Testis (tissue), 3 donors: ENCODE results near the gene HNRNPA1L2. TPM values are rescaled to one million over a fixed set of nuclear protein-coding genes. Genes with fewer than 3 reads are reported as not detected.
A peak's percentile ranks its signal among the peaks of the same experiment; 100 is the strongest.
"Not testable (repeated sequence)": the region's sequence is repeated elsewhere in the genome, so short reads cannot be mapped to it uniquely, and the experiment has no call there.

Experiments
- DNase-seq: peaks from one replicate; pipeline ENCODE4 v3.0.0-alpha.2; 2019
- H3K27ac ChIP-seq, 2 donors: fragments of 200-600 bp; sonication (generic); one replicate each; pipeline ENCODE4 v1.5.1; 2019
- H3K27me3 ChIP-seq: fragments of 200-600 bp; sonication (generic); one replicate; pipeline ENCODE4 v1.5.1; 2019
- H3K36me3 ChIP-seq: fragments of 200-600 bp; sonication (generic); one replicate; pipeline ENCODE4 v1.5.1; 2017; ENCODE audit warnings: low read depth; ENCODE audit errors: missing control alignments
- H3K4me1 ChIP-seq: fragments of 200-600 bp; sonication (generic); one replicate; pipeline ENCODE4 v1.5.1; 2019
- H3K4me3 ChIP-seq, 2 donors: fragments of 200-600 bp; sonication (generic); one replicate each; pipeline ENCODE4 v1.5.1; 2017 to 2019
- H3K9me3 ChIP-seq: fragments of 200-600 bp; sonication (generic); one replicate; pipeline ENCODE4 v1.5.1; 2017
- CTCF ChIP-seq, 3 experiments: fragments of 450-650 bp in 2 of 3; fragments of 200-600 bp in 1 of 3; sonication (generic) in 1 of 3; IDR thresholded peaks; one replicate each; pipeline ENCODE4 v1.5.1; 2016 to 2019; ENCODE audit warnings: antibody characterized with exemption in 3 of 3, mild to moderate bottlenecking in 2 of 3, moderate library complexity in 1 of 3
- POLR2A ChIP-seq: fragments of 450-650 bp; IDR thresholded peaks from one replicate; pipeline ENCODE4 v1.6.1; 2017; ENCODE audit warnings: antibody characterized with exemption, mild to moderate bottlenecking, moderate library complexity
- WGBS, 2 donors: methylation state at CpG; one replicate each; pipeline ENCODE4 v1.1.5; 2018; 5-methylcytosine and 5-hydroxymethylcytosine counted together
- intact Hi-C: fragments of 100-400 bp; cut with DNase I; formaldehyde crosslinking; loops from one replicate; pipeline ENCODE4 v1.15.1; 2023; ENCODE audit warnings: low total_unique reads
- polyA plus RNA-seq: library from polyadenylated mRNA; stranded (reverse); fragments of 350-450 nt; fragmentation: Illumina TruSeq; extraction: RNeasy Lipid Tissue Mini Kit (QIAGEN cat#74804); gene quantifications from one replicate; pipeline ENCODE4 v1.2.3, GENCODE V29; 2014; ENCODE audit warnings: low read depth, low replicate concordance; ENCODE audit not compliant: insufficient read depth
- total RNA-seq, 2 donors: library from RNA; depleted of rRNA; stranded (reverse); fragments of >200 nt; gene quantifications; one replicate each; pipeline ENCODE4 v1.2.3, GENCODE V29; 2016

Gene HNRNPA1L2
- total and polyA plus RNA-seq, 3 donors from 2014 or later = 4.0 to 6.7 (median 5.6) TPM

GRCh38 chr13:52615134-52615801 lies 27.0 kb upstream of the HNRNPA1L2 start:
- Histone ChIP-seq H3K4me3 (no peak overlapping the region), H3K27ac (no peak overlapping the region), H3K9me3 (no peaks in the 10 kb centered on the region), H3K27me3 (no peaks in the 10 kb centered on the region), H3K36me3 (no peaks in the 10 kb centered on the region), H3K4me1 (peaks cover 3% of the 10 kb centered on the region)
- intact Hi-C loops = no loop called here
- 89 to 94% methylated on average over 4 of the region's 4 CpGs for WGBS, 2 donors
- TF ChIP-seq CTCF (IDR thresholded peaks at IDR 0.05) = no peak
- no peak for TF ChIP-seq POLR2A
- no peak for DNase-seq

- H3K4me1 ChIP-seq = peaks cover 3% of the 10 kb centered on the region
- H3K4me3 ChIP-seq = no peak overlapping the region
- no peaks in the 10 kb centered on the region for H3K36me3 ChIP-seq
- no peak for TF ChIP-seq POLR2A
- TF ChIP-seq CTCF (IDR thresholded peaks at IDR 0.05) = no peak
- 70 to 84% methylated on average over 5 of the region's 5 CpGs for WGBS, 2 donors
- H3K9me3 ChIP-seq = no peaks in the 10 kb centered on the region
- intact Hi-C loops = no loop called here
- no peak overlapping the region for H3K27ac ChIP-seq
- DNase-seq = no peak
- no peaks in the 10 kb centered on the region for H3K27me3 ChIP-seq
Observed at GRCh38 chr13:52615812-52616211, 26.4 kb upstream of the HNRNPA1L2 start.

GRCh38 chr13:52617070-52618060 lies 24.9 kb upstream of the HNRNPA1L2 start:
- no peak for TF ChIP-seq POLR2A
- TF ChIP-seq CTCF (IDR thresholded peaks at IDR 0.05) = no peak
- peak overlapping the region; percentile 55 to 81 for H3K4me3 ChIP-seq
- no peaks in the 10 kb centered on the region for H3K9me3 ChIP-seq
- 0 to 1% methylated on average over 46 to 51 of the region's 51 CpGs for WGBS, 2 donors
- intact Hi-C loops = no loop called here
- peaks cover 3% of the 10 kb centered on the region for H3K4me1 ChIP-seq
- H3K36me3 ChIP-seq = no peaks in the 10 kb centered on the region
- H3K27me3 ChIP-seq = no peaks in the 10 kb centered on the region
- peak overlapping the region; percentile 44 to 79 for H3K27ac ChIP-seq
- peak; percentile 88 for DNase-seq

- WGBS, 2 donors = 75 to 78% methylated on average over 6 to 7 of the region's 7 CpGs
- H3K4me3 ChIP-seq, H3K36me3 ChIP-seq, H3K4me1 ChIP-seq, H3K27ac ChIP-seq, intact Hi-C loops, DNase-seq, H3K9me3 ChIP-seq, H3K27me3 ChIP-seq: not testable (repeated sequence)
Observed at GRCh38 chr13:52631083-52631690, 11.0 kb upstream of the HNRNPA1L2 start.
